GM23338 (cell line): Measurements from ENCODE around the gene LTB. TPM values are rescaled to one million over a fixed set of nuclear protein-coding genes. Genes with fewer than 3 reads are reported as not detected.

Source experiments
- ATAC-seq: fragments of 200-7000 bp; cut with Tn5 transposase; 3 replicates; pipeline ENCODE4 v1.9.1; 2020
- DNase-seq: peaks from one replicate; pipeline ENCODE4 v3.0.0-alpha.2; 2015; ENCODE audit warnings: low spot score
- H2AFZ ChIP-seq: fragments of 200-600 bp; sonication (generic); 2 replicates; pipeline ENCODE4 v1.8.0; 2016; ENCODE audit warnings: antibody characterized with exemption, mild to moderate bottlenecking, moderate library complexity
- H3F3A ChIP-seq: fragments of 200-600 bp; sonication (generic); replicated peaks from 2 replicates; pipeline ENCODE4 v1.8.0; 2017; ENCODE audit warnings: antibody characterized with exemption, mixed run types, low read depth
- H3K27ac ChIP-seq: fragments of 200-600 bp; sonication (generic); 2 replicates; pipeline ENCODE4 v1.6.1; 2016; ENCODE audit warnings: low read depth
- H3K27me3 ChIP-seq: fragments of 200-600 bp; sonication (generic); 2 replicates; pipeline ENCODE4 v1.8.0; 2016; ENCODE audit warnings: mild to moderate bottlenecking, mixed run types, moderate library complexity; ENCODE audit not compliant: insufficient read depth
- H3K36me3 ChIP-seq: fragments of 200-600 bp; sonication (generic); 2 replicates; pipeline ENCODE4 v1.8.0; 2016; ENCODE audit warnings: mild to moderate bottlenecking; ENCODE audit not compliant: insufficient read depth
- H3K4me1 ChIP-seq: fragments of 200-600 bp; sonication (generic); 2 replicates; pipeline ENCODE4 v1.8.0; 2016; ENCODE audit warnings: mild to moderate bottlenecking, moderate library complexity; ENCODE audit not compliant: insufficient read depth
- H3K4me2 ChIP-seq: fragments of 200-600 bp; sonication (generic); 2 replicates; pipeline ENCODE4 v1.7.1; 2017; ENCODE audit warnings: mixed run types
- H3K4me3 ChIP-seq: fragments of 200-600 bp; sonication (generic); 2 replicates; pipeline ENCODE4 v1.6.1; 2016; ENCODE audit warnings: mixed run types
- H3K79me2 ChIP-seq: fragments of 200-600 bp; sonication (generic); replicated peaks from 2 replicates; pipeline ENCODE4 v1.8.0; 2017; ENCODE audit warnings: mild to moderate bottlenecking; ENCODE audit not compliant: insufficient read depth
- H3K9me2 ChIP-seq: fragments of 200-600 bp; sonication (generic); 2 replicates; pipeline ENCODE4 v1.8.0; 2017; ENCODE audit not compliant: insufficient read depth
- H4K20me1 ChIP-seq: fragments of 200-600 bp; sonication (generic); replicated peaks from 2 replicates; pipeline ENCODE4 v1.8.0; 2017; ENCODE audit warnings: mild to moderate bottlenecking; ENCODE audit not compliant: insufficient read depth
- H3K27ac Mint-ChIP-seq: 2 replicates; pipeline ENCODE4 v1.8.0; 2020; ENCODE audit warnings: inconsistent platforms, mild to moderate bottlenecking, moderate library complexity, mixed read lengths
- H3K27me3 Mint-ChIP-seq: 3 replicates; pipeline ENCODE4 v1.8.0; 2022; ENCODE audit warnings: low read depth, mild to moderate bottlenecking, moderate library complexity, mixed read lengths, inconsistent platforms; ENCODE audit not compliant: insufficient read depth, poor library complexity
- H3K36me3 Mint-ChIP-seq: 3 replicates; pipeline ENCODE4 v1.8.0; 2021; ENCODE audit warnings: low read depth, mild to moderate bottlenecking, inconsistent platforms, moderate library complexity, mixed read lengths
- H3K4me1 Mint-ChIP-seq: 3 replicates; pipeline ENCODE4 v1.8.0; 2020; ENCODE audit warnings: mild to moderate bottlenecking, inconsistent platforms, mixed read lengths
- H3K4me3 Mint-ChIP-seq: 3 replicates; pipeline ENCODE4 v1.8.0; 2021; ENCODE audit warnings: moderate library complexity, mild to moderate bottlenecking, inconsistent platforms, mixed read lengths
- H3K9me3 Mint-ChIP-seq: 3 replicates; pipeline ENCODE4 v1.8.0; 2020; ENCODE audit warnings: moderate library complexity, mild to moderate bottlenecking, inconsistent platforms, mixed read lengths
- CREB1 ChIP-seq: fragments of 250-450 bp; sonication (Bioruptor Pico); IDR thresholded peaks from 2 replicates; pipeline ENCODE4 v1.5.0; 2020; ENCODE audit warnings: low read depth, mild to moderate bottlenecking, moderate library complexity
- CTCF ChIP-seq, 2 experiments: fragments of 200-600 bp in 1 of 2; sonication (generic) in 1 of 2; conservative IDR thresholded peaks; 2 replicates each; pipeline versions ENCODE4 v1.5.1 to v1.6.1; 2016 to 2017; ENCODE audit warnings: antibody characterized with exemption in 2 of 2, low read depth in 2 of 2, mild to moderate bottlenecking in 2 of 2, moderate library complexity in 1 of 2
- ETS1 ChIP-seq: IDR thresholded peaks from 2 replicates; pipeline ENCODE4 v1.6.1; 2016; ENCODE audit warnings: antibody characterized with exemption
- EZH2phosphoT487 ChIP-seq: fragments of 200-600 bp; sonication (generic); IDR thresholded peaks from one replicate; pipeline ENCODE4 v1.8.1; 2018; ENCODE audit warnings: antibody characterized with exemption; ENCODE audit not compliant: unreplicated experiment
- NANOG ChIP-seq: IDR thresholded peaks from 2 replicates; pipeline ENCODE4 v1.6.1; 2016; ENCODE audit warnings: antibody characterized with exemption, borderline replicate concordance
- POLR2AphosphoS5 ChIP-seq: IDR thresholded peaks from 2 replicates; pipeline ENCODE4 v1.6.1; 2016; ENCODE audit warnings: antibody characterized with exemption, low read depth
- REST ChIP-seq: IDR thresholded peaks from one replicate; pipeline ENCODE4 v1.6.1; 2018; ENCODE audit warnings: antibody characterized with exemption; ENCODE audit not compliant: unreplicated experiment
- ZNF331 ChIP-seq: fragments of 250-450 bp; sonication (Bioruptor Pico); IDR thresholded peaks from 2 replicates; pipeline ENCODE4 v1.5.0; 2020; ENCODE audit warnings: low read depth, mild to moderate bottlenecking, moderate library complexity
- polyA plus RNA-seq: library from polyadenylated mRNA; unstranded; fragments of >200 nt; fragmentation: Nextera tagmentation; extraction: Ambion mirVana; gene quantifications from 2 replicates; pipeline ENCODE4 v1.2.1, GENCODE V29; 2016
- total RNA-seq: library from RNA; depleted of rRNA; stranded (reverse); fragments of >200 nt; shearing (Covaris generic); gene quantifications from 2 replicates; pipeline ENCODE4 v1.2.3, GENCODE V29; 2014

The LTB gene
- total and polyA plus RNA-seq, 2 experiments from 2014 or later, result 1.7 TPM; not detected in 1

GRCh38 chr6:31546958-31547726 is 35.1 kb downstream of the LTB start, which contains the start of gene NFKBIL1:
Gene NFKBIL1 (plus strand): TSS chr6:31547608. CDS start chr6:31547695, 87 bp downstream.
- Histone ChIP-seq H3K4me1 (peaks cover 11% of the 10 kb centered on the region; the same call in 1 of the 2 replicates), H3K4me3 (peak within 1 kb of the TSS; percentile 58), H3K4me2 (peak within 1 kb of the TSS; percentile 79), H3K27ac (peak within 1 kb of the TSS; percentile 93), H3K9me2 (no peaks in the 10 kb centered on the region), H3K79me2 (peaks cover 17% of the 10 kb centered on the region), H3F3A (0 out of 2 replicates have a peak, but pooled peaks cover 4% of the 10 kb centered on the region), H4K20me1 (no peaks in the 10 kb centered on the region), H3K27me3 (no peaks in the 10 kb centered on the region), H3K36me3 (0 out of 2 replicates have a peak, but pooled peaks cover 8% of the 10 kb centered on the region), H2AFZ (no peak within 1 kb of the TSS)
- Mint-ChIP-seq H3K9me3 (no peaks in the 10 kb centered on the region), H3K4me1 (peaks cover 18% of the 10 kb centered on the region), H3K27me3 (peaks cover 8% of the 10 kb centered on the region), H3K36me3 (peaks cover 22% of the 10 kb centered on the region), H3K27ac (peak within 1 kb of the TSS; percentile 95), H3K4me3 (peak within 1 kb of the TSS; percentile 76)
- TF ChIP-seq CREB1 (CRISPR knock-in tag) (peak; percentile 89), NANOG (no peak), POLR2AphosphoS5 (peak; percentile 61; the same call in 1 of the 2 replicates), ETS1 (peak; percentile 84)
- peak; percentile 98 for DNase-seq
- peak; percentile 85 for ATAC-seq

GRCh38 chr6:31546339-31546957 is 35.8 kb downstream of the LTB start, which contains the start of gene ATP6V1G2:
Gene ATP6V1G2 (minus strand): TSS chr6:31546608. CDS start chr6:31546559, 49 bp downstream.
- H3K4me2 ChIP-seq, result peak within 1 kb of the TSS; percentile 79
- no peaks in the 10 kb centered on the region for H4K20me1 ChIP-seq
- H3K9me2 ChIP-seq, result no peaks in the 10 kb centered on the region
- peaks cover 20% of the 10 kb centered on the region for H3K79me2 ChIP-seq
- 0 out of 2 replicates have a peak, but pooled peaks cover 8% of the 10 kb centered on the region for H3K36me3 ChIP-seq
- H3K4me1 ChIP-seq, result peaks cover 11% of the 10 kb centered on the region; the same call in 1 of the 2 replicates
- H3K27me3 ChIP-seq, result no peaks in the 10 kb centered on the region
- no peak within 1 kb of the TSS for H2AFZ ChIP-seq
- peaks cover 4% of the 10 kb centered on the region; the same call in 1 of the 2 replicates for H3F3A ChIP-seq
- H3K4me3 ChIP-seq, result peak within 1 kb of the TSS; percentile 58
- peak within 1 kb of the TSS; percentile 93 for H3K27ac ChIP-seq
- Mint-ChIP-seq H3K9me3 (no peaks in the 10 kb centered on the region; the same call in 2 of the 3 replicates), H3K27me3 (peaks cover 11% of the 10 kb centered on the region), H3K4me3 (peak within 1 kb of the TSS; percentile 76), H3K27ac (peak within 1 kb of the TSS; percentile 95), H3K36me3 (peaks cover 24% of the 10 kb centered on the region), H3K4me1 (peaks cover 18% of the 10 kb centered on the region)
- DNase-seq (peak; percentile 98), ATAC-seq (peak; percentile 77)
- TF ChIP-seq POLR2AphosphoS5, result peak; percentile 40; the same call in 1 of the 2 replicates
- peak; percentile 17; the same call in 1 of the 2 replicates for TF ChIP-seq ETS1
- TF ChIP-seq CTCF (conservative IDR thresholded peaks at IDR 0.05; ENCODE audit: low read depth in 2 of 2), result peak; percentile 98 to 100
- TF ChIP-seq CREB1 (CRISPR knock-in tag), result peak; percentile 79
- no peak for TF ChIP-seq ZNF331 (CRISPR knock-in tag)
- peak; percentile 40; the same call in 1 of the 2 replicates for TF ChIP-seq NANOG
- TF ChIP-seq REST, result no peak
- TF ChIP-seq EZH2phosphoT487, result no peak
